ENCODE measurements around the gene ERVK3-1. TPM values are rescaled to one million over a fixed set of nuclear protein-coding genes. Genes with fewer than 3 reads are reported as not detected.
"Not testable (repeated sequence)": the region's sequence is repeated elsewhere in the genome, so short reads cannot be mapped to it uniquely, and the experiment has no call there.

The ERVK3-1 gene
- total and polyA plus RNA-seq, 7 donors: 13.9 to 81.0 (median 29.5) TPM

DNA sequence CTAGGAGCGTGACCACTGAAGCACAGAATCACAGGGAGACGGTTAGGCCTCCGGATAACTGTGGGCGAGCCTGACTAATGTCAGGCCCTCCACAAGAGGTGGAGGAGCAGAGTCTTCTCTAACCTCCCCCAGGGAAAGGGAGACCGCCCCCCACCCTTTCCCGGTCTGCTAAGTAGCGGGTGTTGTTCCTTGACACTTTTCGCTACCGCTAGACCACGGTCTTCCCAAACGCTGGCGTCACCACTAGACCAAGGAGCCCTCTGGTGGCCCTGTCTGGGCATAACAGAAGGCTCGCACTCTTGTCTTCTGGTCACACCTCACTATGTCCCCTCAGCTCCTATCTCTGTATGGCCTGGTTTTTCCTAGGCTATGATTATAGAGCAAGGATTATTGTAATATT is 5.5 kb downstream of the ERVK3-1 start:
- TF ChIP-seq CTCF (IDR thresholded peaks at IDR 0.05): peak; percentile 37
- H3K4me1 ChIP-seq; H3K4me3 ChIP-seq; ATAC-seq; H3K9me3 ChIP-seq; H3K27me3 ChIP-seq (ENCODE audit: insufficient read depth in 3 of 3, low read length in 2 of 3); H3K27ac ChIP-seq; intact Hi-C loops (cut with DNase I): not testable (repeated sequence)
- WGBS, 3 donors: 48 to 49% (median 48%) methylated on average over 12 to 13 of the region's 13 CpGs
- DNase-seq: peak in 1 of 2 donors; percentile 25
- H3K36me3 ChIP-seq (ENCODE audit: insufficient read depth in 1 of 2, low read depth in 1 of 2): peaks cover 19 to 84% of the 10 kb centered on the region in 2 donors

DNA sequence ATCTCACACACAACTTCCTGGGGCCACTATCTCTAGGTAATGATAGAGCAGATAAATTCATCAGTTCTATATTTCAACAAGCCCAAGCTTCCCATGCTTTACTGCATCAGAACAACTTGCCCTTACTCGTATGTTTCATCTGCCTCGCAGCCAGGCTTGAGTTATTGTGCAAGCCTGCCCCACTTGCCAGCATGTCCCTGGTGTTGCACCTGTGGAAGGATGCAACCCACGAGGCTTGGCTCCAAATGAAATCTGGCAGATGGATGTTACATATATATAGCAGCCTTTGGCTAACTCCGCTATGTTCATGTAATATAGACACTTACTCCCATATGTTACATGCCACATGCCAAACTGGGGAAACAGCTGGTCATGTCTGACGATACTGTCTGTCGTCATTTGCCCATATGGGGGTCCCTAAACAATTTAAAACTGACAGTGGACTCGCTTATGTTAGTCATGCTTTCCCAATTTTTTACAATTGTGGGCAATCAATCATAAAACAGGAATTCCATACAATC is 6.2 kb downstream of the ERVK3-1 start:
- intact Hi-C loops (cut with DNase I): no loop called here

DNA sequence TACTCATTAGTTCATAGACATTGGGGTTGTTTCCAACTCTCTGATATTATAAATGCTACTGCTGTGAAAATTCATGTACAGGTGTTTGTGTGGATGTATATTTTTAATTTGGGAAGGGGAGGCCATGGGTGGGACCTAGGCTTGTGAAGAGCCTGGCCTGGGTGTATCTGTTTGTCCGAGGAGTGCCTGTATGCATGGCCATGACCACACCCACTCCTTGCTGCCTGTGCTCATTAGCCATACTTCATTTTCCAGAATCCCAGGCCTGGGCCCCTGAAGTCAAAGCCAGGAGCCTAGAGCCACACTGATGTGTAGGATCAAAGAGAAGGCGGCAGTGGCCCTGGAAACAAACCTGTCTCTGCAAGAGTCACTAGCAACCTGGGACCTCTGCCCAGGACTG is 10.4 kb downstream of the ERVK3-1 start:
- no peak for ATAC-seq
- Histone ChIP-seq H3K4me1 (no peaks in the 10 kb centered on the region), H3K36me3 (ENCODE audit: insufficient read depth in 1 of 2, low read depth in 1 of 2) (peaks cover 17 to 65% of the 10 kb centered on the region in 2 donors), H3K4me3 (no peak overlapping the region), H3K27me3 (ENCODE audit: insufficient read depth in 3 of 3, low read length in 2 of 3) (no peaks in the 10 kb centered on the region), H3K9me3 (no peaks in the 10 kb centered on the region), H3K27ac (no peak overlapping the region)
- WGBS, 3 donors: 89 to 100% (median 94%) methylated on average over 2 of the region's 2 CpGs
- TF ChIP-seq CTCF (IDR thresholded peaks at IDR 0.05): no peak
- intact Hi-C loops (cut with DNase I): no loop called here
- no peak for DNase-seq

More for the DNA sequence above, 6.2 kb downstream of the ERVK3-1 start:
- Histone ChIP-seq H3K27ac (no peak overlapping the region), H3K36me3 (ENCODE audit: insufficient read depth in 1 of 2, low read depth in 1 of 2) (peaks cover 19 to 87% of the 10 kb centered on the region in 2 donors), H3K4me3 (no peak overlapping the region), H3K4me1 (peaks cover 2% of the 10 kb centered on the region), H3K9me3 (no peaks in the 10 kb centered on the region), H3K27me3 (ENCODE audit: insufficient read depth in 3 of 3, low read length in 2 of 3) (no peaks in the 10 kb centered on the region)
- ATAC-seq: peak in 2 of 4 donors; percentile 15 to 54
- no peak for DNase-seq
- 61 to 72% (median 61%) methylated on average over 7 of the region's 7 CpGs for WGBS, 3 donors
- no peak for TF ChIP-seq CTCF (IDR thresholded peaks at IDR 0.05)

GRCh38 chr19:58317476-58318072 is 12.4 kb downstream of the ERVK3-1 start:
- H3K27ac ChIP-seq: no peak overlapping the region
- H3K27me3 ChIP-seq (ENCODE audit: insufficient read depth in 3 of 3, low read length in 2 of 3): no peaks in the 10 kb centered on the region
- H3K36me3 ChIP-seq (ENCODE audit: insufficient read depth in 1 of 2, low read depth in 1 of 2): peaks cover 9 to 55% of the 10 kb centered on the region in 2 donors
- intact Hi-C loops (cut with DNase I): no loop called here
- 56 to 67% (median 62%) methylated on average over 7 of the region's 7 CpGs for WGBS, 3 donors
- no peaks in the 10 kb centered on the region for H3K9me3 ChIP-seq
- no peak for TF ChIP-seq CTCF (IDR thresholded peaks at IDR 0.05)
- ATAC-seq (no peak), DNase-seq (no peak)
- H3K4me1 ChIP-seq: no peaks in the 10 kb centered on the region
- H3K4me3 ChIP-seq: no peak overlapping the region

DNA sequence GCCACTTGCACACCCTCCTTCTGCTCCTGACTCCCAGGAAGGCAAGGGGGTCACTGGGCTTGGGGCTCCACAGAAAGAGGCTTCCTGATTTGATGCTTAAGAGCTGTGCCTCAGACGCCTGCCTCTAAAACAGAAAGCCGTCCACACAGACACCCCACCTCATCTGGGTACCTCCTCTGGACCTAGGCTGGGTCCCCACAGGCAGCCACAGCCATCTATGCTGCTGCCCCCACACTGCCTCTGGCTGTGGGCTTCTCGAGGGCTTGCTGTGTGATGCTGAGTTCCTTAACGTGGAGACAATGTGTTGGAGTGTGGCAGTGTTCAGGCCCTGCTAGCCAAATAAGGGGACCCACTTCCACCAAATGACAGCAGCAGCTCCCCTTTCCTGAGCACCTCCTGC is 13.1 kb downstream of the ERVK3-1 start:
- H3K36me3 ChIP-seq (ENCODE audit: insufficient read depth in 1 of 2, low read depth in 1 of 2): peaks cover 5 to 48% of the 10 kb centered on the region in 2 donors

More for the DNA sequence above, 13.1 kb downstream of the ERVK3-1 start:
- DNase-seq (no peak), ATAC-seq (no peak)
- intact Hi-C loops (cut with DNase I): no loop called here
- Histone ChIP-seq H3K4me3 (no peak overlapping the region), H3K4me1 (no peaks in the 10 kb centered on the region), H3K27me3 (ENCODE audit: insufficient read depth in 3 of 3, low read length in 2 of 3) (no peaks in the 10 kb centered on the region), H3K27ac (no peak overlapping the region), H3K9me3 (no peaks in the 10 kb centered on the region)
- 71 to 87% (median 74%) methylated on average over 4 of the region's 4 CpGs for WGBS, 3 donors
- no peak for TF ChIP-seq CTCF (IDR thresholded peaks at IDR 0.05)
